Measurements from ENCODE around the gene NAA40.

NAA40 gene

DNA sequence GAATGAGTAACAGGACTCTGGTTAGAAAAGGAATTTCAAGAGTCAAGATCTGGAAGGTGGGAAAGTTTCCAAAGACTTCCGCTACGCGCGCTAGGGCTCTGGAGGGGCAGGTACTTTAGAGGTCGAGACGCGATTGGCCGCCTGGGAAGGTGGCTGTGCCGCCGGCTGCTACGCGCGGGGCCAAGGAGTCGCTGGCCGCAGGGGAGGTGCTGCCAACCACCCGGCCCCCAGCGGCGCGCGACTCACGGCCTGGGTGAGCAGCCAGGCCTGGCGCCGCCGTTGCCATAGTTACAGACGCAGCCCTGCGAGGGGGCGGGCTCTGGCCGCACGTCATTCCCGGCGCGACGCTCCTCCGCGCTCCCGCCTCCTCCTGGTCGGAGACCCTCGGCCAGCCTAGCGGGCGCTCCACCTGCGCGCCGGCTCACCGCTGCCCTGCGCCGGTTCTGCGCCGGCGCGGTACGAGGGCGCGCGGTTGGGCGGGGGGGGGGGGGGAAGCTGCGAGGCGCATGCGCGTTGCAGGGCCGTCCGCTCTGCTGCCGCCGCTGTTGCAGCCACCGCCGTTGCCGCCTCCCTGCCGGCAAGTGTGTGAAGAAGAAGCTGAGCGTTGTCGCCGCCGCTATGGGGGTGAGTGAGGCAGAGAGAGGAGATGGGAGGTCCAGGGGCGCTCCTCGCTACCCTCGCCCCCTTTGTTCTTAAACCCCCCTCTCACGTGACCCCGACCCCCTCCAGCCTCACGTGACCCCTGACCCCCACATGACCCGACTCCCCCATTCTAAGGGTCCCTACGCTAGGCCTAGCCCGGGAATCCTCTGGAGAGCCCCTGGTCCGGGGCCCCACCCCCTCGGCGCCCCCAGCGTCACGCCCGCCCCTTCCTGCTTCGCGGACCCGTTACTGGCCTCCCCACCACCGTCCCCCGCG lies at the start of gene NAA40:
Gene NAA40, plus strand, starts transcription at position 524 of the 918 bp plus-strand sequence. Its CDS starts 95 bp downstream, at position 619.
- peak; percentile 88 for DNase-seq (ENCODE audit: low read depth)

DNA sequence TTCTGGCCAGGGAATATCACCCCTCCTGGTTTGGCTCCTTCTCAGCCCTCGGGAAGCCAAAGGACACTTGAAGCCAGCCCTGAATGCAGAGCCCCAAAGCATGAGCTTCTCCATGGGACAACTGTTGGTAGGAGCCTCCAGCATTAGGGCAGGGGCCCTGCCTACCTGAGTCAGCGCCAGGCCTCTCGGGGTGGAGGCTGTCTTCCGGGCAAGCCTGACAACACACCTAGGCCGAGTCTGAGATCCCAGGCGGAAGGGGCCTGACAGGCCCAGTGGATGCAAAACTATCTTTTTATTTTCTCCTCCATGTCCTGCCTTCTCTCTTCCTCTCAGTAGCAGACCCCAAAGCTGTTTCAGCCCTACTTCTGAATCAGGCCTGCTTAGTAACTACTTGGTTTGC lies 49.5 kb upstream of the NAA40 start:
- DNase-seq (ENCODE audit: low read depth) = no peak

DNA sequence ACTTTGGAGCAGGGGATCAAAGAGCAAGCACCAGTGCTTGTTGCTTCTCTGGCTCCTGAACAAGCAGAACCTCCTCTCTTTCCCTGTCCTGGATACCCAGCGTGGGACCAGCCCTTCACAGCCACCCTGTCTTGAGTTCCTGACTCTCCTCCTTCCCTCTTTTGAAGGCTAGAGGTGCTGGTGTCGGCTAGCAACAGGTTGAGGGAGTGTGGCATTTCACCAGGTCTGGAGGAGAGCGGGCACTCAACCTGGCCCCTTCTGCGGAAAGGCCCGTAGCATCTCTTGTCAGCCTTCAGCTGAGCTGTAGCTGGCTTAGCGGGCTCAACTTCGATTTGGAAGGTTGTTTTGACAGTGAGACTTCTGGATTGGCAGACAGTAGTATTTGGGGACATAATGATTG lies 48.4 kb upstream of the NAA40 start:
- DNase-seq (ENCODE audit: low read depth) = no peak

DNA sequence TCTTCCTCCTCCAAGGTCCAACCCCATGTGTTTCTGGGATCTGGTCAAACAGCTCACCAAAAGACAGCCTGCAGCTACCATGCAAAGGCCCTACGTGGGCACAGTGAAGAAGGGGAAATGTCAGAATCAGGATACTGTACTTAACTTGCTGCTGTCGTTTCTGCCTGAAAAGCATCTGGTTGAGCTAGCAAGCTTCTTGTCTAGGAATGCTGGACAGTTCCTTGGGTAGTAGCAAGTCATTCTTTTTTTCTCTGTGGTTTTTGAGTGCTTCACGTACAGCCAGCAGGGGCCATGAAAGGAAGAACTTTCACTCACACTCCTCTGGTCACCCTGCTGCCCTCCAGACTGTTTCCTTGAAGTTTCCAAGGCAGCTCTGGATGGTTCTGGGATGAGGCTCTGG lies 46.6 kb upstream of the NAA40 start:
- DNase-seq (ENCODE audit: low read depth) = no peak

DNA sequence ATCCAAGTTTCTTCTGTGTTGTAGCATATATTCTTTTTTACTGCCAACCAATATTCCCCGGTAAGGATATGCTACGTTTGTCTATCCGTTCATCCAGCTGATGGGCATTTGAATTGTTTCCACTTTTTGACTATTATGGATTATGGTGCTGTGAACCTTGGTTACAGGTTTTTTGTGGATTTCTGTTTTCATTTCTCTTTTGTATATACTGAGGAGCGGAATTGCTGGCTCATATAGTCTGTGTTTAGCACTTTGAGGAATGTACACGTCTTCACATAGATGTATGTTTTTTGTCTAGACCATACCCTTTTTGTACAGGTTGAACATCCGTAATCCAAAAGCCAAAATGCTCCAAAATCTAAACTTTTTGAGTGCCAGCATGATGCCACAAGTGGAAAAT lies 45.4 kb upstream of the NAA40 start:
- no peak for DNase-seq (ENCODE audit: low read depth)

DNA sequence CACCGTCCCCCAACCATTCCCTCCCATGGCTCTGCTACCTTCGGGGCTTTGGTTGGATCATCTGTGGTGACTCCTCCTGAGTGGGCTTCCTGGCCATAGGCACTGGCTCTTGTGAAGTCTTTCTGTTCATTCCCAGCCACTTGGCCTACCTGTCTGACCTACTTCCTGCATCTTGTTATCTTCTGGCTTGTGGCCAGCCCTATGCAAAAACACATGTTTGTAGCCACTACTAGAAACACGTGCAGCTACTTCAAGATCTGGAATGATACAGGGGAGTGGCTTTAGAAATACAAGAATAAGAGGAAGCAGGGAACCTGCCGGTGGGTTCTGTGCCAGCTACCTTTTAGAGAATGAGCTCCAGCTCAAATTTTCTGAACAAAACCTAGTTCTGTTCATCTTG lies 42.7 kb upstream of the NAA40 start:
- DNase-seq (ENCODE audit: low read depth) = no peak

DNA sequence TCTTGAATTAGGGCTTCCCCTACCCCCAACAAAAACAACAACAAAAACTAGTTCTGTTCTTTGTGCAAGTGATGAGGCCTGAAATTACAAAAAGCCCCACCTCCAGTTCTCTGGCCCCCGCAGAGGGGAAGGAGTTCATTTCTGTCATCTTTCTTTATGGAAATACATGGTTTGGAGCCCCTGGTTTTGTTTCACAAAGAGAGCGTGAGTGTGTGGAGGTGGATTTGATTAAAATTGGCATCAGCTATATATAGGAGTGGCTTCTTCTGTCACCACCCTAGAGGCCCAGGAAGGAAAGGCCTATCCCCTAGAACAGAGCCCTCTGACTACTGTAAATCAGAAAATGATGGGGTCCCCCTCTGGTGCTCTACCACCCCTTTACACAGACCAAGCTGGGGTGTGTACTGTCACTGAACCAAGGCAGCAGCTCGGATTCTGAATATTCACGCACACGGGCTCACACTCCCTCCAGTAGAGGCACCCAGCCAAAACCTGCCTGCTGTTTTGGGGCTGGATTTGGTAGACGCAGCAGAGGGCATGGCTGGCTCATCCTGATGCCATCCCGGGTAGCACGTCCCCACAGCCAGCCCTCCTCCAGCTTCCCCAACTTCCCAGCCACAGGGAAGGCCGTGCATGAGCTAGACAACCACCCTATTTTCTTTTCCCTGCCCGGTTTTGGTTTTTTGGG lies 41.2 kb upstream of the NAA40 start:
- DNase-seq (ENCODE audit: low read depth) = no peak

DNA sequence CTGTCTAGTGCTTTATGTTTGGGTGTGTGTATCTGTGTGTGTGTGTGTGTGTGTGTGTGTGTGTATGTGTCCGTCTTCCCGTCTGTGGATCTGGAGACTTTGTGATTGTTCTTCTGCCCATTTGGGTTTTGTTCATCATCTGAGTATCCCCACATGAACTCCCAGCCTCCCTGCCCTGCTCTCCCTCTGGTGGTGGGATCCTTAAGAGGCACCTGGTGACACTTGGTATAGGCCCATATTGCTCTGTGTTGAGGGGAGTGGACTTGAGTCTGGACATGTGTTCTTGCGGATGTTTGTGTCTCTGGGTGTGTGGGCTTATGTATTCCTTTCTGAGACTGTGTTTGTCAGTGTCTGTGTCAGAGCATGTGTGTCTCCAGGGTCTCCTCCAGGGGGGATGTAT lies 37.1 kb upstream of the NAA40 start:
- no peak for DNase-seq (ENCODE audit: low read depth)

DNA sequence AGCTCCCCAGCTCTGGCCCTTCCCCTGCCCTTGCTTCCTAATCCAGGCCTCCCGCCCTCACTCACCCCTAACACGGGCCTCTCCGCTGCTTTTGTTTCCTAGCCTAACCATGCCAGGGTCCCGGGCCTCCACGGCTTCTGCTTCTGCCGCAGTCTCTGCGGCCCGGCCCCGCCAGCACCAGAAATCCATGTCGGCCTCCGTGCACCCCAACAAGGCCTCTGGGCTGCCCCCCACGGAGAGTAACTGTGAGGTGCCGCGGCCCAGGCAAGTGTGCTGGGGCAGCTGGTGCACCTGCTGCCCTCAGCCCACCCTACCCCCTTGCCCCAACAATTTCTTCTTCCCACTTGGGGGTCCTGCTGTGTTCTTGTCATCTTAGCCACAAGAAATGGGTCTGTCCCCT lies 34.9 kb upstream of the NAA40 start:
- no peak for DNase-seq (ENCODE audit: low read depth)

DNA sequence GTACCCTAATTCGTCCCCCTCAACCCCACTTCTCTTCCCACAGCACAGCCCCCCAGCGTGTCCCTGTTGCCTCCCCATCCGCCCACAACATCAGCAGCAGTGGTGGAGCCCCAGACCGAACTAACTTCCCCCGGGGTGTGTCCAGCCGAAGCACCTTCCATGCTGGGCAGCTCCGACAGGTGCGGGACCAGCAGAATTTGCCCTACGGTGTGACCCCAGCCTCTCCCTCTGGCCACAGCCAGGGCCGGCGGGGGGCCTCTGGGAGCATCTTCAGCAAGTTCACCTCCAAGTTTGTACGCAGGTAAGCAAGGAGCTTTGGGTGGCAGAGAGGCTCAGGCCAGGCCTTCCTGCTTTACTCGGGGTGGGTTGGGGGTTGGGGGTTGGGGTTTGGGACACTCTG lies 34.1 kb upstream of the NAA40 start:
- DNase-seq (ENCODE audit: low read depth) = no peak

DNA sequence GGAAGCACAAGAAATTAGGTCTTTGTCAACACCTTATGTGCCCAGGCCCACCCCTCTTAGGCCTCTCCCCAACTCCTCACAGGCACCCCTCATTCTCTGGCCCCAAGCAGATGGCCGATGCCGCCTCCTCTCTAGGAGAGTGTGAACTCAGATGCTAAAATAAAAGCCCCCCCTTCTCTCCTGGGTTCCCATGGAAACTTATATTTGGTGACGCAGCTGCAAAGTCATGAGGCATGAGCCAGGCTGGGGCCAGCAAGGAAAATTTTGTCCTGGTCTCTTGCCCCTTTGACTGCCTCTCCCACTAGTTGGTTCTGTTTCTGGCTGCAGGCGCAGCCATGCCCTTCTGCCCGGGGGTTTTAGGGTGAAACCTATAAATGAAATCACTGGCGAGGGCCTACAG lies 33.6 kb upstream of the NAA40 start:
- no peak for DNase-seq (ENCODE audit: low read depth)

DNA sequence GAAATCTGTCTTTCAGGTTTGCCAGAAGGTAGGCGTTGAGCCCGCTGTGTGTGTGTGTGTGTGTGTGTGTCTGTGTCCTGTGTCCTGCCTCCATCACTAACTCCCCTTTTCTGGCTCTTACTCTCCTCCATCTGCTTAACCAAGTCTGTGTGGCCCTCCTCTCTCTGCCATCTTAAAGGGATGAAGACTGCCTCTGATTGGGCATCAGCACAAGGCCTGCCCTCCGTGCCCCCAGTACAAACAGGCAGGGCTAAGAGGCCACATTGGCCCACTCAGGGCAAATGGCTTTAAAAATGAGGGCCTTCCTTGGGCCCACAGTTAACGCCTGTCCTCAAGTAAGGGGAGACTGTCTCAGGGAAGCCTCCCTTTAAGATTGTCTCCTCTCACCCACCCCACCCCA lies 32.7 kb upstream of the NAA40 start:
- DNase-seq (ENCODE audit: low read depth) = no peak

DNA sequence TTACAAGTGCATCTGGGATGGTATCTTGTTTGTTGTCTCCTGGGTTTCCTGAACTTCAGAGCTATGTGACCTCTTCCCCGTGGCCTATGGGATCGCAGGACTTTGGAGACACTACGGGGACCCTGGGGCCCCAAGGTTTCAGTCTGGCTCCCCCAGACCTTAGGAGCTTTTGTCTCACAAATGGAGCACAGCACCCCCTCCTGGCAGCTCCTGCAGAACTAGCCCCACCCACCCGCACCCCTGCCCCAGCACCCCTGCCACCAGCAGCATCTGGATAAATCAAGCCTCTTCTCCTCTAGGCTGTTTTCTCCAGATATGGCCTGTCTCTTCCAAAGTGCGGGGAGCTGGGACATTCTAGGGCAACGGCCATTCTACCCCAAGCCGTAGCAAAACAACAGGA lies 32.2 kb upstream of the NAA40 start:
- no peak for DNase-seq (ENCODE audit: low read depth)

DNA sequence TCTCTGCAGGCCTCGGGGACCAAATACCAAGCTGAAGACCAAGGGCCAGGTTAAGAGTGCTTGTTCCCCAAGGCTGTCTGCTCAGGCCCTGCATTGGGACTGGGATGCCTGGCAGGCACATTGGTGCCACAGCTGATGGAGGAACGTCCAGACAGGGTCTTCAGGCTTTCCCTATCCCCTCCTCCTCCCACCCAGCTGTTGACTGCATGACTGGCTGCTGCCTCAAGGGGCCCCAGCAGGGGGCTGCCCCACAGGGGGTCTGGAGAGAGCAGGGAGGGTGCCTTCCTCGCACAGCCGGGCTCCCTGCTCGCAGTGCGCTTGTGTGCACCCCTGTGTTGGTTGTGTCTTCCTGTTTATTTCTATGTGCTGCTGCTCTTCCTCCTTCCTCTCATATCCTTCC lies 31.7 kb upstream of the NAA40 start:
- DNase-seq (ENCODE audit: low read depth) = no peak

DNA sequence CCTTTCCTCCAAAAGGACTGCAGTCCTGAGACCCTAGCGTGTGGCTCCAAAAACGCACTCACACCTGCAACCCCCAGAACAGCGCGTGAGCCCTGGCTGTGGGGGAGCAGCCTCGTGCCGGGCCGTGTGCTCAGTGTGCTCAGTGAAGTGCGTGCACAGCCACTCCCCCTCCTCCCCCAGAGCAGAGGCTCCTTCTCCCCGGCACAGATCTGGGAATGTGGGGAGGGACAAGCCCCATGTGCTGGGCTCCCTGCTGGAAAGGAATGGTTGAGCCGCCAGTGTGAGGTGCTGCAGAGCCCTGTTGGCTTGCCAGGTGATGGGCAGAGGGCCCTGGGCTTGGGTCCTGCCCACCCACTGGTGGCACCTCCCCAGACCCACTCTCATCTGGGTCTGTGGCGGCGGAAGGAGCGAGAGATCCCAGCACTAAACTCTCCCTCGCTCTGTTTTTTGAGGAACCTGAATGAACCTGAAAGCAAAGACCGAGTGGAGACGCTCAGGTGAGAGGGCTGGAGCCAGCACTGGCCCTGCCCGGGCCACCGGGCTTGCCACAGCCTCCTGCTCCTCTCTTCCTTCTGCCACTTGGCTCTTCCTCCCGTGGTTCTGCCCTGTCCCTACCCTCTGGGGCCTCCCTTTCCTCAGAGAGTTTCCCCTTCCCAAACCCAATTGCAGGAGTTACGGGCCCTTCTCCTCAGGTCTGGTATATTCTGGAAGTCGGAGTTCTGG lies 30.8 kb upstream of the NAA40 start:
- no peak for DNase-seq (ENCODE audit: low read depth)

DNA sequence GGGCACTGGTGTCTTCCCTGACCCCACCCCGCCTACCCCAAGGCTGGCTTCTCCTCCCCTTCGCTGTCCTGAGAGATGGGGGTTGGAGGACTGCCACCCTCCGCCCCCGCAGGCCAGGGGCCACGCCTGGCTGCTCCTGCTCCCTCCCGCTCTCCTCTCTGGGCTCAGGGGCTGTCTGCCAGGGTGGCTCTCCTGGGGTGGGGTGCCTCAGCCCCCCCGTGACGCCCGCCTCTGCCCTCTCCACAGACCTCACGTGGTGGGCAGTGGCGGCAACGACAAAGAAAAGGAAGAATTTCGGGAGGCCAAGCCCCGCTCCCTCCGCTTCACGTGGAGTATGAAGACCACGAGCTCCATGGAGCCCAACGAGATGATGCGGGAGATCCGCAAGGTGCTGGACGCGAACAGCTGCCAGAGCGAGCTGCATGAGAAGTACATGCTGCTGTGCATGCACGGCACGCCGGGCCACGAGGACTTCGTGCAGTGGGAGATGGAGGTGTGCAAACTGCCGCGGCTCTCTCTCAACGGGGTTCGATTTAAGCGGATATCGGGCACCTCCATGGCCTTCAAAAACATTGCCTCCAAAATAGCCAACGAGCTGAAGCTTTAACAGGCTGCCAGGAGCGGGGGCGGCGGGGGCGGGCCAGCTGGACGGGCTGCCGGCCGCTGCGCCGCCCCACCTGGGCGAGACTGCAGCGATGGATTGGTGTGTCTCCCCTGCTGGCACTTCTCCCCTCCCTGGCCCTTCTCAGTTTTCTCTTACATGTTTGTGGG lies 30.0 kb upstream of the NAA40 start:
- DNase-seq (ENCODE audit: low read depth) = no peak

DNA sequence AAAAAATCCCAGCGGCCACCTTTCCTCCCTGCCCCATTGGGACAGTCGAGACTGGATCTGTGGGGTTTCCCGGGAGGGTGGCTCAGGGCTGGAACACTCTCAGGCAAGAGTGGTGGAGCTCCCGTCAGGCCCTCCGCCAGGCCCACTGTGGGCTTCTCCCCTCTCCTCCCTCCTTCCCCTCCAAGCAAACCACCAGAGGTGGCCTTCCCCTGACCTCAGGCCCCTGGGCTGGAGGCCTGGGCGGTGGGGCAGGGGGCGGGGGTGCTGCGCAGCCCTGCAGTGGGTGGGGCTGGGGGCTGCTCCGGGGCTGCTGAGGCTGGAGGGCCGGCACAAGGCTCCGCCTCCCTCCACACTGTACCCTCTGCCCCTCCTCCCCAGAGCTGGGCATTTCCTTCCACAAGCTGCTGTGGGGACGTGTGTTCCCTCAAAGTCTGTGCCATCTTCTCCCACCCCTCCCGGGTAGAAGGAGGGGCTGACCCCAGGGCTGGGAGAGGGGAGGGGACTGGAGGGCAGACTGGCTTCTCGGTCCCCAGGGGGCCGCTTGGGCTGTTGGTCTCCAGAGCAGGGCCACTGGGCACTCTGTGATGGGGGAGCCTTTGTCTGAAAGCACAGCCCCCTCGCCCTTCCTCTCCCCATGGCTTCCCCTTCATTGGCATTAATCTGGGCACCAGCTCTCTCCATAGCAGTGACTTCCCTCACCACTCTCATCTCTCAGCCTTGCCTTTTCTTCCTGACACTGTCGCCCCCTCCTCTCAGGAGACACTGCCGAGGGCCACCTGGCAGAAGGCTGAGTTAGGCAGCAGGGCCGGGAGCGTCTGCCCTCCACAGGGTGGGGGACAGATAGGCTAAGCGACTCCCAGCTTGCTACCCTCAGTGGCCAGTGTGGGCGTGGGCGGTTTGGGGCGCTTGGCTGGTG lies 29.0 kb upstream of the NAA40 start:
- DNase-seq (ENCODE audit: low read depth) = no peak

DNA sequence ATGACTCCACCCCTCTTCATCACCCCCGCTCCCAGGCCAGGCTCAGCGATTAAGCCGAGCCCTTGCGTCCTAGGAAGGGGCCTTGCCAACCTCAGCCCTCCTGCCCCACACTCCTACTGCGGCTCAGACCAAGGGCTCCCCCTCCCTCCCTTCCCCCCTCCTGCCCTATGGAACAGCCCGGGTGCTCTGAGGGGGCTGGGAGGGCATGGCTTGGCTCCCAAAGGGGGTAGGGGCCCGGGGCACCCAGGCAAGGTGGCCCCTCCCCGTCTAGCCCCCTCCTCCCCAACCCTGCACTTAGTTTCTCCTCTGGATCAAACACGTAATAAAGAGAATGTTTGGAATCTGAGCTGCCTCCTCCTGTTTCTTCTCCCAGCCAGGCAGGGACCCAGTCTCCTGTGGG lies 28.1 kb upstream of the NAA40 start:
- no peak for DNase-seq (ENCODE audit: low read depth)

DNA sequence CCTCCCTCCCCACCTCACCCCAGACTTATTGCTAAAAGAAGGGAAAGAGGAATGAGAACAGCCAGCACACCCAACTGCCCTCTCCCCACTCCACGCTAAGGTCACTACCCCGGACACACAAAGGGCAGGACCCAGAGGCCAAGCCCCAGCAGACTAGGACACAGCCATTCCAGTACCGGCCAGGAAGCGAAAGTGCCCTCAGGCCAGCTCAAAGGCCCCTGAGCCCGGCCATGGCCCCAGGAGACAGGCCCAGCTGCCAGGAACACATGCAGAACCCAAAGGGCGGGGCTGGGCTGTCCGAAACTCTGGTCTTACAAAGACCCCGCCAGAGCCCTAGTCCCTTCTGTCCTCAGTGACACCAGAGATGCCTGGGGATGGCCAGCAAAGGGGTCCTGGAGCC lies 27.4 kb upstream of the NAA40 start:
- DNase-seq (ENCODE audit: low read depth) = no peak

DNA sequence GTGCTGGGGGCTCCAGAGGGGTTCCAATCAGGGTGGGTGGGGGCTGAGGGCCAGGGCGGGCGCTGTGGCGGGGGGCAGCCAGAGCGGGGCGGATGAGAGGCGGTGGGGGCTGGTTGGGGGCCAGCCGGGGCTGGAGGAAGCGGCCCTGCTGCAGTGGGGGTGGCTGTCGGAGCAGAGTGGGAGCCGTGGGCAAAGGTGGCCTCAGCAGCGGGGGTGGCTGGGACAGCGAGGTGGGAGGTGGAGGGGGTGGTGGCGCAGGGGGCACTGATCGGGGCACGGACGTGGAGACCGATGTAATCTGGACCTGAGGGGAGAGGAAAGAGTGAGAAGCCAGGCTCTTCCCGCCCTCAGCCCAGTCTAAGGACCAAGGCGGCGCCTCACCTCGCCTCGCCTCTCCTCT lies 26.9 kb upstream of the NAA40 start:
- DNase-seq (ENCODE audit: low read depth) = no peak

DNA sequence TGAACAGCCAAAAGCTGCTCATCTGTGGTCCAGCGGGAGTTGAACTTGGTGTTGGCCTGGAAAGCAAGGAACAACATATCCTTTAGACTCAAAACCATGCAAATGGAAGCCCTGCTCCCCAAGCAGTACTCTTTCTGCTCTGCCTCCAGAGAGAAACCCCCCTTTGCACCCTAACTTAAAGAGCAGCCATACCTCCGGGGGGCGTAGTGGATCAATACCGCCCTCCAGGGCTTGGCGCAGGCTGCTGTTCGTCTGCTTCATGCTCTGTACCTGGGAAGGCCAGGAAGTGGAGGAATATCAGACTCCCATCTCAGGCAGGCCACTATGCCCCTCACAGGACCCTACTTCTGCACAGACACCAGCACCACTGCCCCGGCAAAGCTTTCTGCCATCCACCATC lies 26.1 kb upstream of the NAA40 start:
- no peak for DNase-seq (ENCODE audit: low read depth)

Measured in stimulated activated CD8-positive, alpha-beta memory T cell treated with anti-CD3 and anti-CD28 coated beads, Interleukin-12 subunit alpha, Interleukin-12 subunit beta, amount 100 ng/mL, for 4 hours (primary cell).